Trophoblast cell (in vitro differentiated cells and primary cell): Measurements from ENCODE around the gene SOS2.

Source experiments
- DNase-seq, 2 donors: peaks; one replicate each; pipeline ENCODE4 v3.0.0-alpha.2; 2016
- H2AFZ ChIP-seq: 2 replicates; pipeline ENCODE4 v1.6.1; 2013; ENCODE audit warnings: low read length, moderate library complexity, mild to moderate bottlenecking; ENCODE audit not compliant: insufficient read depth, poor library complexity
- H2AK5ac ChIP-seq: 2 replicates; pipeline ENCODE4 v1.6.1; 2013; ENCODE audit warnings: mild to moderate bottlenecking, low read length
- H2BK120ac ChIP-seq: 2 replicates; pipeline ENCODE4 v1.6.1; 2013; ENCODE audit warnings: low read length, mild to moderate bottlenecking, moderate library complexity; ENCODE audit not compliant: insufficient read depth, poor library complexity
- H2BK12ac ChIP-seq: 2 replicates; pipeline ENCODE4 v1.6.1; 2013; ENCODE audit warnings: mild to moderate bottlenecking, low read length, moderate library complexity
- H2BK5ac ChIP-seq: 2 replicates; pipeline ENCODE4 v1.6.1; 2013; ENCODE audit warnings: low read length, low read depth, moderate library complexity, mild to moderate bottlenecking; ENCODE audit not compliant: poor library complexity
- H3K14ac ChIP-seq: 2 replicates; pipeline ENCODE4 v1.6.1; 2013; ENCODE audit warnings: mild to moderate bottlenecking, low read length
- H3K18ac ChIP-seq: 2 replicates; pipeline ENCODE4 v1.6.1; 2013; ENCODE audit warnings: mild to moderate bottlenecking, low read length
- H3K23ac ChIP-seq: 2 replicates; pipeline ENCODE4 v1.6.1; 2013; ENCODE audit warnings: low read length
- H3K27ac ChIP-seq: 2 replicates; pipeline ENCODE4 v1.5.1; 2013; ENCODE audit warnings: low read depth, mild to moderate bottlenecking, inconsistent platforms, low read length, moderate library complexity
- H3K27me3 ChIP-seq: 2 replicates; pipeline ENCODE4 v1.6.1; 2013; ENCODE audit warnings: inconsistent platforms, mild to moderate bottlenecking, low read length, moderate library complexity; ENCODE audit not compliant: insufficient read depth
- H3K36me3 ChIP-seq, 2 experiments: 1 replicate in 1 of 2; 2 replicates in 1 of 2; pipeline ENCODE4 v1.6.1; 2013; ENCODE audit warnings: low read length in 2 of 2, mild to moderate bottlenecking in 2 of 2, moderate library complexity in 1 of 2; ENCODE audit not compliant: insufficient read depth in 2 of 2, control insufficient read depth in 1 of 2
- H3K4ac ChIP-seq: 2 replicates; pipeline ENCODE4 v1.6.1; 2013; ENCODE audit warnings: low read depth, mild to moderate bottlenecking, low read length, moderate library complexity
- H3K4me1 ChIP-seq, 2 experiments: 1 replicate in 1 of 2; 2 replicates in 1 of 2; pipeline ENCODE4 v1.6.1; 2013; ENCODE audit warnings: low read length in 2 of 2, mild to moderate bottlenecking in 2 of 2, moderate library complexity in 1 of 2; ENCODE audit not compliant: insufficient read depth in 2 of 2, control insufficient read depth in 1 of 2
- H3K4me2 ChIP-seq: 2 replicates; pipeline ENCODE4 v1.6.1; 2013; ENCODE audit warnings: inconsistent platforms, mild to moderate bottlenecking, low read length, moderate library complexity
- H3K4me3 ChIP-seq: 2 replicates; pipeline ENCODE4 v1.5.1; 2013; ENCODE audit warnings: mild to moderate bottlenecking, low read depth, low read length, inconsistent platforms
- H3K79me1 ChIP-seq: one replicate; pipeline ENCODE4 v1.6.1; 2013; ENCODE audit warnings: low read length
- H3K79me2 ChIP-seq: 2 replicates; pipeline ENCODE4 v1.6.1; 2013; ENCODE audit warnings: low read length, mild to moderate bottlenecking; ENCODE audit not compliant: control insufficient read depth, insufficient read depth, poor library complexity
- H3K9ac ChIP-seq: 2 replicates; pipeline ENCODE4 v1.6.1; 2013; ENCODE audit warnings: mild to moderate bottlenecking, low read length
- H3K9me3 ChIP-seq: 2 replicates; pipeline ENCODE4 v1.6.1; 2013; ENCODE audit warnings: low read depth, mild to moderate bottlenecking, control low read depth, inconsistent platforms, low read length; ENCODE audit not compliant: insufficient read depth
- H4K12ac ChIP-seq: 2 replicates; pipeline ENCODE4 v1.6.1; 2013; ENCODE audit warnings: low read depth, mild to moderate bottlenecking, low read length, moderate library complexity
- H4K8ac ChIP-seq: 2 replicates; pipeline ENCODE4 v1.6.1; 2013; ENCODE audit warnings: low read depth, mild to moderate bottlenecking, low read length, moderate library complexity
- H4K91ac ChIP-seq: one replicate; pipeline ENCODE4 v1.6.1; 2013; ENCODE audit warnings: low read depth, mild to moderate bottlenecking, low read length, moderate library complexity
- WGBS: extraction: QIAGEN DNeasy Blood & Tissue Kit; methylation state at CpG from one replicate; pipeline ENCODE4 v1.1.7; 2013; ENCODE audit warnings: missing lambda C conversion rate; ENCODE audit not compliant: insufficient read length, insufficient coverage; ENCODE audit errors: extremely low coverage; 5-methylcytosine and 5-hydroxymethylcytosine counted together

SOS2 gene

DNA sequence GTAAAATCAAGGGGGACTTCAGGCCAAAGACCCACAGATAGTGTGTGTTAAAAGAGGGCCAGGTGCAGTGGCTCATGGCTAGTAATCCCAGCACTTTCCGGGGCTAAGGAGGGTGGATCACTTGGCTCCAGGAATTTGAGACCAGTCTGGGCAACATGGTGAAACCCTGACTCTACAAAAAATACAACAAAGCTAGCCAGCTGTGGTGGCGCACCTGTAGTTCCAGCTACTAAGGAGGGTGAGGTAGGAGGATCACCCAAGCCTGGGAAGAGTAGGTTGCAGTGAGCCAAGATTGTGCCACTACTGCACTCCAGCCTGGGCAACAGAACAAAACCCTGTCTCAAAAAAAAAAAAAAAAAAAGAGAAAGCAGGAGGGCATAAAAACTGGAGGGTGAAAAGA, 123.5 kb downstream of the SOS2 start:
- Histone ChIP-seq H3K9ac (no peak overlapping the region), H3K79me2 (no peaks in the 10 kb centered on the region), H3K4me2 (no peak overlapping the region), H3K4ac (no peak overlapping the region), H4K12ac (no peak overlapping the region), H2BK12ac (no peak overlapping the region), H2AK5ac (no peak overlapping the region), H4K91ac (no peak overlapping the region), H2AFZ (no peak overlapping the region), H3K79me1 (peaks cover 5% of the 10 kb centered on the region), H2BK5ac (no peak overlapping the region), H2BK120ac (no peak overlapping the region), H3K4me1 (no peaks in the 10 kb centered on the region), H3K23ac (no peak overlapping the region), H3K18ac (no peak overlapping the region), H3K4me3 (no peak overlapping the region), H4K8ac (no peak overlapping the region), H3K9me3 (no peaks in the 10 kb centered on the region), H3K27me3 (no peaks in the 10 kb centered on the region), H3K27ac (no peak overlapping the region), H3K36me3 (peaks cover 22 to 26% of the 10 kb centered on the region in 2 experiments), H3K14ac (no peak overlapping the region)
- no CpG with 5 or more reads among the region's 2 CpGs for WGBS
- no peak for DNase-seq

DNA sequence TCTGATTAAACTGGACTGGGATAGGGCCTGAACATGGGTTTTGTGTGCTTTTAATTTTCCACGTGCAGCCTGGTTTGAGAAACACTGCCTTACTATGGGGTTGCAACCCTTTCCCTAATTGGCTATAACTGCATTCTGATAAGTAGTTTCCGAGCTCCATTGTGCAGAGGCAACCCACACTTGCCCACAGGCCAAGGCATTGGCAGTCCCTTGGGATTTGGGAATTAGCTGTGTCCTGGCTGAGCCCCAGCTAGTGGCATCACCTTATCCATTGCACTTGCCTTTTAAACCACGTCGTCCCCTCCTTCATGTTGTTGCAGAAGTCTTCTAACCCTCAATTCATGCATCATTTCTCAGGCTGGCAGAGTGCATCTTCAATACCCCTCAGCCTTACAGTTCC, 125.2 kb downstream of the SOS2 start:
- Histone ChIP-seq H2AK5ac (no peak overlapping the region), H3K4me3 (no peak overlapping the region), H3K9ac (no peak overlapping the region), H3K14ac (no peak overlapping the region), H2BK120ac (no peak overlapping the region), H3K79me2 (no peaks in the 10 kb centered on the region), H2BK5ac (no peak overlapping the region), H3K4me1 (peaks cover 3% of the 10 kb centered on the region in 2 experiments), H3K79me1 (peaks cover 9% of the 10 kb centered on the region), H4K8ac (no peak overlapping the region), H4K91ac (no peak overlapping the region), H3K4me2 (no peak overlapping the region), H2AFZ (no peak overlapping the region), H3K36me3 (peaks cover 14 to 16% of the 10 kb centered on the region in 2 experiments), H3K27me3 (no peaks in the 10 kb centered on the region), H3K27ac (no peak overlapping the region), H3K23ac (no peak overlapping the region), H2BK12ac (no peak overlapping the region), H4K12ac (no peak overlapping the region), H3K4ac (no peak overlapping the region), H3K18ac (no peak overlapping the region), H3K9me3 (no peaks in the 10 kb centered on the region)
- no peak for DNase-seq
- no CpG with 5 or more reads among the region's 4 CpGs for WGBS

DNA sequence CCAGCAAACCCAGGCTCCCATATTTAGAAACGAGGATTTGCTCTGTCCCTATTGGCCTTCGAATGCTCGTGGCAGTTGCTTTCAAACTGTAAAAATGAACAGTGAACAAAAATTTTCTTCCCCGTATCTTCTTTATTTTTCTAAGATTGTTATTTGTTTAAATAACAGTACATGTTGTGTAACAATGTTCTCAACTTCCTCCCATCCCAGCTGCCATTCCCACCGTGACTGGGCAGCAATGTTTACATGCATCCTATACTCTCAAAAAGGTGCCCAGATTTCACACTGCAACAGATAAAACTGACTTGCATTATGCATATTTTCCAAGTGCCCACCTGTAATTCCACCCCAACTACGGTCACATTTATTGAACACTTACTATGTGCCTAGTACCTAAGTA, 127.8 kb downstream of the SOS2 start:
- no peak overlapping the region for H2AFZ ChIP-seq
- no peak overlapping the region for H4K12ac ChIP-seq
- H3K18ac ChIP-seq, result no peak overlapping the region
- H3K79me2 ChIP-seq, result no peaks in the 10 kb centered on the region
- peak overlapping the region; percentile 24 for H3K4ac ChIP-seq
- WGBS, result no CpG with 5 or more reads among the region's 6 CpGs
- H2AK5ac ChIP-seq, result no peak overlapping the region
- no peak overlapping the region for H3K4me2 ChIP-seq
- H3K4me1 ChIP-seq, result peaks cover 3% of the 10 kb centered on the region in 2 experiments
- peak overlapping the region; percentile 67 for H3K14ac ChIP-seq
- no peak overlapping the region for H3K23ac ChIP-seq
- H3K27ac ChIP-seq, result peak overlapping the region; percentile 15
- no peak for DNase-seq
- peaks cover 9% of the 10 kb centered on the region for H3K79me1 ChIP-seq
- no peaks in the 10 kb centered on the region for H3K27me3 ChIP-seq
- H3K9ac ChIP-seq, result no peak overlapping the region
- H4K8ac ChIP-seq, result peak overlapping the region; percentile 69
- no peak overlapping the region for H3K4me3 ChIP-seq
- H3K36me3 ChIP-seq, result peaks cover 7 to 8% of the 10 kb centered on the region in 2 experiments
- no peaks in the 10 kb centered on the region for H3K9me3 ChIP-seq
- H4K91ac ChIP-seq, result peak overlapping the region; percentile 67
- H2BK5ac ChIP-seq, result peak overlapping the region; percentile 66
- H2BK120ac ChIP-seq, result peak overlapping the region; percentile 53
- peak overlapping the region; percentile 73 for H2BK12ac ChIP-seq

DNA sequence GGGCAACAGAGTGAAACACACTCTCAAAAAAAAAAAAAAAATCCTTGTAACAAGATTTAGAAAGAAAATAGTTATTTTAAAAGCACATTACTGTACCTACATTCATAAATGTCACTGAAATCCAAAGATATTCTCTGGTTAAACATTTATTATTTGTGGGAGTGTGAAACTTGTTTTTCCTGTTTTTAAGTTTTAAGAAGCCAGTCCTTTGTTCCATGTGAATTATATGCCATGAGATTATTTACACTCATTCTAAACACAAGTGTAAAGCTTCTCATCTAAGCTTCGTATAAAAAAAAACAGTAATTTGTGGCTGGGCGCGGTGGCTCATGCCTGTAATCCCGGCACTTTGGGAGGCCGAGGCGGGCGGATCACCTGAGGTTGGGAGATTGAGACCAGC, 130.0 kb downstream of the SOS2 start:
- Histone ChIP-seq H3K27me3 (no peaks in the 10 kb centered on the region), H4K12ac (no peak overlapping the region), H2BK120ac (peak overlapping the region; percentile 33), H3K4me1 (peaks cover 3% of the 10 kb centered on the region in 2 experiments), H2AFZ (no peak overlapping the region), H2AK5ac (no peak overlapping the region), H3K79me2 (no peaks in the 10 kb centered on the region), H3K9ac (no peak overlapping the region), H3K27ac (no peak overlapping the region), H2BK5ac (no peak overlapping the region), H3K23ac (no peak overlapping the region), H4K8ac (no peak overlapping the region), H3K4me3 (no peak overlapping the region), H3K18ac (no peak overlapping the region), H3K36me3 (peaks cover 2% of the 10 kb centered on the region in 2 experiments), H3K9me3 (no peaks in the 10 kb centered on the region), H4K91ac (peak overlapping the region; percentile 47), H3K14ac (peak overlapping the region; percentile 74), H2BK12ac (peak overlapping the region; percentile 23), H3K79me1 (peaks cover 11% of the 10 kb centered on the region), H3K4ac (peak overlapping the region; percentile 53), H3K4me2 (no peak overlapping the region)
- no peak for DNase-seq
- WGBS, result no CpG with 5 or more reads among the region's 7 CpGs
